ENCODE data around the gene ABHD5.

The ABHD5 gene

GRCh38 chr3:43779850-43780249 is 89.1 kb downstream of the ABHD5 start:
- DNase-seq (ENCODE audit: low read depth in 2 of 2): no peak

DNA sequence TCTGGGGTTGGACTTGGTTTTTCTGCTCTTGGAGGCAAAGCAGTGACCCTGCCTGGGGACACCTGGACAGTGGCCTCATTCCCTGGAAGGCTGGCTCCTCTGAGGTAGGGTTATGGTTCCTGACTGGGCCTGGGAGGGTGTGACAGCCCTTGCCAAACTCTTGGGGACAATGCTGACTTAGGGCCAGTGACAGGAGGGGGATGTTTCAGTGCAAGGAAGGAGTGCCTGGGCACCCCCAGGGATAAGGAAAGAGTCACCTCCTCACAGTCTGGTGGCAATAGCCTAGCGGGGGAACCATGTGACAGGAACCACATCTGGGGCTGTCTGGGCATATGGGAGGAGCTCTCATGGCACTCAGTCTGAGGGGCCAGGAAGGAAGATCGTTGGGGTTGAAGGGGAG is 91.8 kb downstream of the ABHD5 start:
- DNase-seq (ENCODE audit: low read depth in 2 of 2): no peak
